ENCODE measurements around the gene PTGDS.

GRCh38 chr9:136946228-136947027, 30.9 kb upstream of the PTGDS start:
- TF ChIP-seq CTCF (IDR thresholded peaks at IDR 0.05; ENCODE audit: low read depth, low read length) (no peak), EZH2phosphoT487 (IDR thresholded peaks at IDR 0.05; ENCODE audit: low read depth) (no peak)

Measured in OCI-LY3 (cell line).